Fibroblast of the aortic adventitia (primary cell): ENCODE results near the gene WNT7B. TPM values are rescaled to one million over a fixed set of nuclear protein-coding genes. Genes with fewer than 3 reads are reported as not detected.

ENCODE experiments used
- DNase-seq: peaks from one replicate; pipeline ENCODE4 v3.0.0-alpha.2; 2010; ENCODE audit warnings: low read depth
- H3K4me3 ChIP-seq: 2 replicates; pipeline ENCODE4 v1.5.1; 2011; ENCODE audit warnings: low read depth, mild to moderate bottlenecking, control low read depth, low read length, moderate library complexity
- total RNA-seq: library from RNA; depleted of rRNA; stranded (reverse); fragments of >200 nt; gene quantifications from 2 replicates; pipeline ENCODE4 v1.2.3, GENCODE V29; 2012; ENCODE audit warnings: low replicate concordance
- TF ChIP-seq, protein P1 (sequence below): IDR thresholded peaks from 2 replicates; pipeline ENCODE4 v1.5.1; 2011; ENCODE audit warnings: mild to moderate bottlenecking, low read length, control low read depth, inconsistent platforms; ENCODE audit not compliant: insufficient read depth

WNT7B gene
- total RNA-seq, 1 donor = 0.18 TPM

DNA sequence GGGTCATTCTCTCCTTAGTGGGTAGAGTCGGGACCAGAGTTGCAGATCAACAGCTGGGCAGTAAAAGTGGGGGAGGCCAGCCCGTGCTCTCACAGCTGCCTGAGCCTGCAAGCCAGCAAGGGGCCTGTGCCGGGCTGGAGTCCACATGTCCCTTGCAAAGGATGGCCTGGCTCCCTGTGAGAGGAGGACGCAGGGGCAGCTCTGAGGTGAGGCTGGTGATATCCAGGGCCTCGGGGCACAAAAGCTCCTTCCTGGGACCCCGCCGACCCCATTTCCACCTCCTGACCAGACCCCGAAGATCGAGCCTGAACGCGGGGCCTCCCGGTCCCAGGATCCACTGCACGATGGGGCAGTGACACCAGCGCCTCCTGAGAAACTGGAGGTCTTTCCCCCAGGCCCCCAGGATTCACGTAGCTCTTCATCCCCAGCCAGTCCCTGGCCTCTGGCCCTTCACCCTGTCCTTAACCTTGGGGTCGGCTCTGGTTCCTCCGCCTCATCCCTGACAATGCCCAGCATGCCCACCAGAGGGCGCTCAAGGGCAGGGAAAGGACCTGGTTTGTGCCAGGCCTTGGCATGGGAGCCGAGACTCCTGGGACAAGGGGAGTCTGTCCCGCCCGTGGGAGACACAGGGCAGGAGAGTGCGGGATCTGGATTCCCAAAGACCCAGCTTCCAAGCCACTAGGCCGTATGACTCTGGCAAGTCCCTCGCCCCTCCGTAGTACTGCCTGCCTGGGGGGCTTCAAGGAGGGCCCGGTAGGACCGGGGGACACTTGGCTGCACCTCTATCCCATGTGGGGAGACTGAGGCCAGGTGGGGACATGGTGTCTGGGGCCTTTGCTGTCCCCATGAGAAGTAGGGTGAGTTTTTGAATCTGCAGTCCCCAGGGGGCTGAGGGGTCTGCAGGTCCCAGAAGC, 17.8 kb upstream of the WNT7B start:
- TF ChIP-seq, protein P1, sequence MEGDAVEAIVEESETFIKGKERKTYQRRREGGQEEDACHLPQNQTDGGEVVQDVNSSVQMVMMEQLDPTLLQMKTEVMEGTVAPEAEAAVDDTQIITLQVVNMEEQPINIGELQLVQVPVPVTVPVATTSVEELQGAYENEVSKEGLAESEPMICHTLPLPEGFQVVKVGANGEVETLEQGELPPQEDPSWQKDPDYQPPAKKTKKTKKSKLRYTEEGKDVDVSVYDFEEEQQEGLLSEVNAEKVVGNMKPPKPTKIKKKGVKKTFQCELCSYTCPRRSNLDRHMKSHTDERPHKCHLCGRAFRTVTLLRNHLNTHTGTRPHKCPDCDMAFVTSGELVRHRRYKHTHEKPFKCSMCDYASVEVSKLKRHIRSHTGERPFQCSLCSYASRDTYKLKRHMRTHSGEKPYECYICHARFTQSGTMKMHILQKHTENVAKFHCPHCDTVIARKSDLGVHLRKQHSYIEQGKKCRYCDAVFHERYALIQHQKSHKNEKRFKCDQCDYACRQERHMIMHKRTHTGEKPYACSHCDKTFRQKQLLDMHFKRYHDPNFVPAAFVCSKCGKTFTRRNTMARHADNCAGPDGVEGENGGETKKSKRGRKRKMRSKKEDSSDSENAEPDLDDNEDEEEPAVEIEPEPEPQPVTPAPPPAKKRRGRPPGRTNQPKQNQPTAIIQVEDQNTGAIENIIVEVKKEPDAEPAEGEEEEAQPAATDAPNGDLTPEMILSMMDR = peak; percentile 98
- DNase-seq = peak; percentile 68

DNA sequence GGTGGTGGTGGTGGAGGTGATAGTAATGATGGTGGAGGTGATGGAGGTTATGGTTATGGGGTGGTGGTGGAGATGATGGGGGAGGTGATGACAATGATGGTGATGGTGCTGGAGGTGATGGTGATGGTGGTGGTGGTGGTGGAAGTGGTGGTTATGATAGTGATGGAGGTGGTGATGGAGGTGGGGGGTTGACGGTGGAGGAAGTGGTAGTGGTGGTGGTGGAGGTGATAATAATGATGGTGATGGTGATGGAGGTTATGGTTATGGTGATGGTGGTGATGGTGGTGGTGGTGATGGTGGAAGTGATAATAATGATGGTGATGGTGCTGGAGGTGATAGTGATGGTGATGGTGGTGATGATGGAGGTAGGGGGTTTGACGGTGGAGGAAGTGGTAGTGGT, 16.9 kb upstream of the WNT7B start:
- TF ChIP-seq, protein P1 = no peak
- no peak for DNase-seq

More for the DNA sequence above, 17.8 kb upstream of the WNT7B start:
- no peak overlapping the region for H3K4me3 ChIP-seq

DNA sequence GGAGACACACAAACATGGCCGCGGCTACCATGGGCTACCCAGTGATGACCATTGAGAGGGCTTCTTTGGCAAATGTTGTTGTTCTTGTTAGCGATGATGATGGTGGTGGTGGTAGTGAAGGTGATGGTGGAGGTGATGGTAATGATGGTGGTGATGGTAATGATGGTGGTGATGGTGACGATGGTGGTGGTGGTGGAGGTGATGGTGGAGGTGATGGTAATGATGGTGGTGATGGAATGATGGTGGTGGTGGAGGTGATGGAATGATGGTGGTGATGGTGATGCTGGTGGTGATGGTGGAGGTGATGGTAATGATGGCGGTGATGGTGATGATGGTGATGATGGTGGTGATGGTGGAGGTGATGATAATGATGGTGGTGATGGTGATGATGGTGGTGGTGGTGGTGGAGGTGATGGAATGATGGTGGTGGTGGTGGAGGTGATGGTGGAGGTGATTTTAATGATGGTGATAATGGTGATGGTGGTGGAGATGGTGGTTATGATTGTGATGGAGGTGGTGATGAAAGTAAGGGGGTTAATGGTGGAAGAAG, 16.3 kb upstream of the WNT7B start:
- no peak for DNase-seq
- no peak overlapping the region for H3K4me3 ChIP-seq
- TF ChIP-seq, protein P1 = no peak

More for the DNA sequence above, 16.9 kb upstream of the WNT7B start:
- H3K4me3 ChIP-seq = no peak overlapping the region

DNA sequence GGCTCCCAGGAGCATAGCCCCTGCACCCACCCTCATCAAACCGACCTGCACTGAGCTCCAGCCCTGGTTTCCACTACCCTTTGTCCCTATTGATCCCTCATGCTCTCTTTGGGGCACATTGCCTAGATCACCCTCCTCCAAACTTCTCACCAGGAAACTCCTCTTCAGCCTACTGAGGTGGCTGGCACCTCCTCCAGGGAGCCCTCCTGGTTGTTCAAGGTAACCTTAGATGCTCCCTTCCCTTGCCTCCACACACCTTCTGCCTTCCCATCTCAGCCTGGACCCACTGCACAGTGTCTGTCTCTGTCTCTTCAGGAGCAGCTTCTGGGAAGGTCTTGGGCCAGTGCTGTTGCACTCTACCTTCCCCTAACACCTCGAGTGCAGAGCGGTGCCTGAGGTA, 15.8 kb upstream of the WNT7B start:
- no peak overlapping the region for H3K4me3 ChIP-seq
- DNase-seq = no peak
- TF ChIP-seq, protein P1 = no peak

DNA sequence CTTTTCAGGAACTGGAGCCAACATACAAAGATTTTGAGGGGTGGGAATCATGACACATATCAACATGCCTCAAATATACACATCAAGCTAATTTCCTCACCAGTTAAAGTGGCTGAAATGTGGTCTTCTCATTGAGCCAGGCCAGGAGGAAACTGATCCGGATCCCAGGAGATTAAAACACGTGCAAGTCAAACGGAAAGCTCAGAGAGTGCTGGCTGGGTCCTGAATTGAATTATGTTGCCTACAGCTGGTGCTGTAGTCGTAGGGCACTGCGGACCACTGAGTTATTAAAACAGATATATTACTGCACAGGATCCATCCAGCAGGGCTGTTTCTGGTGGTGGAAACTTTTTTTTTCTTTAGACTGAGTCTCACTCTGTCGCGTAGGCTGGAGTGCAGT, 14.1 kb upstream of the WNT7B start:
- TF ChIP-seq, protein P1 = no peak
- no peak overlapping the region for H3K4me3 ChIP-seq

DNA sequence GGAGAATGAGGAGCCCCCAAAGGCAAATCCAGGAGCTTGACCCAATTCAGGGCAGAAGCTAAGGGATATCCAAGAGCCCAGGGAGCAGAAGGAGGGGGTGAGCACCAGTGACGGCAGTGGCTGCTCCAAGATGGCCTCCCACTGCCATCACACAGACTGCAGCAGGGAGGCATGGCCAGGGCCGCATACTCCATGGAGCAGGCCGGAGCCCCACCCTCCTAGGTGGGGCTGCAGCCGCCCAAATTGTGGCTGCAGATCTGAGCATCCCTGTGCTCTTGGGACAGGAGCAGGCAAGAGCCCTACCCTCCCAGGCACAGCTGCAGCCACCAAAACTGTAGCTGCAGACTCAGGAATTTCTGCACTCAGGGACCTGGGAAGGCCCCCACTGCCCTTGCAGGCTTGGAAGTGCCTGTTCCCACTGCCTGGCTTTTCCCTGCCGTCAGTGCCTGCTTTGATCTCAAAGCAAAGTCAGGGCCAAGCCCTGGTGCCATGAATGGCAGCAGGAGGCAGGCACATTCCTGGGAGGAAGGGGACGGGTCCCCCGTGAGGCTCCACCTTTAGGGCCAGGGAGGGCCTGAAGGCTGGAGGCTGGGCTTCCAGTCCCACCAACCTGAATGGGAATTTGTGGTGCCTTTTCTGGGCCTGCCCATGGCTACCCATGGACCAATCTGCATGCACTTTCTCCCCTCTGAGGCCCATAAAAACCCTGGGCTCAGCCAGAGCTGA, 10.3 kb upstream of the WNT7B start:
- no peak overlapping the region for H3K4me3 ChIP-seq
- TF ChIP-seq, protein P1 = no peak
- DNase-seq = no peak

More for the DNA sequence above, 14.1 kb upstream of the WNT7B start:
- no peak for DNase-seq
